AG09319 (cell line): ENCODE data around the gene PBXIP1.

Source experiments
- DNase-seq: peaks from one replicate; pipeline ENCODE4 v3.0.0-alpha.2; 2010; ENCODE audit warnings: low read depth; ENCODE audit errors: extremely low read depth
- CTCF ChIP-seq: IDR thresholded peaks from 2 replicates; pipeline ENCODE4 v1.5.1; 2011; ENCODE audit warnings: low read depth, mild to moderate bottlenecking, inconsistent platforms, low read length, moderate library complexity

The PBXIP1 gene

DNA sequence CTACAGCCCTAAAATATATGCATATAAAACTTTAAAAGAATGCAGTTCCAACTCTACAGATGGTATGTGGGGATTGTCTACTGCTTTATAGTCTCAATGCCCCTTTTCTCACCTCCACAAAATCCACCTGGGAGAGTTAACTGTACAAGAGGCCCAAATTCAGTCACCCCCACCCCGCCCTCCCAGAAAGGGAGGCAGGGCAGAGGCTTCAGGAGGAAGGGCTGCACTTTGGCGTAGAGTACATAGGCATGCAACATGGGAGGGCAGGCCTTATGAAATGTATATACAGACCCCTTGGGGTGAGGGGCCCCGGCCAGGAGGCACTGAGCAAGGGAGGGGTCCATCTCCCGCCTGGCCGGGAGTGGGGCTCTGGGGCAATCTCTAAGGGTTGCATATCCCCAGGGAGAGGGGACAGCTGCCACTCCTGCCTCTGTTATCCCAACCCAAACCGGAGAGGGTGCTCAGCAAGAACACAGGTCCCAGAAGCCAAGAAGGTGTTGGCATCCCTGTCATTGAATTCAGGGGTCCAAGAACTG is 7.0 kb upstream of the PBXIP1 start:
- no peak for TF ChIP-seq CTCF
- DNase-seq: no peak

- no peak for DNase-seq
- no peak for TF ChIP-seq CTCF
These were observed 6.4 kb upstream of the PBXIP1 start for GRCh38 chr1:154962156-154962749.

- no peak; the same call in 1 of the 2 replicates for TF ChIP-seq CTCF
- DNase-seq: no peak
These were observed 5.6 kb upstream of the PBXIP1 start, which contains the start of gene PYGO2 for GRCh38 chr1:154961207-154962155. PYGO2 (minus strand) TSS chr1:154961782; CDS start chr1:154961576, 206 bp downstream.

DNA sequence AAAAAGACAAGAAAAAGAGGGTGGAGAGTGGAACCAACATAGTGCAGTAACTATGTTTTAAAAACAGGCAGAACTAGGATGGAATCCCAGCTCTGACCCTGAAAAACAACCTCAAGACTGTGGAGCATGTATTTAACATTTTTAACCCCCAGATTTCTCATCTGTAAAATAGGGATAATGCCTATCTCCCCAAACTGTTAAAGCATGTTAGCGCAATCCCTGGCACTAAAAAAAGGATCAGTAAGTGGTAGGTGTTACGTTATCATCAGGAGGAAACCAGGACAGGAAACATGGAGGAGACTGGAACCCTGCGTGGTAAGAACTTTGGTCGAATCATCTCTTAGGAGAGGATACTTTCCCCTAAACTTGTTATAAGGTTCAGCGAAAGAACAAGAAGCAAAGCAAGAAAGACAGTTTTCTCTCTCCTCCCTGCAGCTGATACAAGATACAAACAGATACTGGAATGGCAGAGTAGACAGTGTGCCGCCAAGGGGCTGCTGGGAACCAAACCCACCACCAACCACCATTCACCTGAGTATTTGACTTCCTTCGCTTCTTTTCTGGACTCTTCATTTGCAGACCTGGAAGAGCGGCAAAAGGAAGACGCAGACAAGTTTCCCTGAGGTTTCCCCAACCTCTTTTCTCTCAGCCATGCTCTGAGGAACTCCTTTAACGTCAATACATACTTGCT is 4.7 kb upstream of the PBXIP1 start:
- DNase-seq: no peak
- TF ChIP-seq CTCF: no peak

DNA sequence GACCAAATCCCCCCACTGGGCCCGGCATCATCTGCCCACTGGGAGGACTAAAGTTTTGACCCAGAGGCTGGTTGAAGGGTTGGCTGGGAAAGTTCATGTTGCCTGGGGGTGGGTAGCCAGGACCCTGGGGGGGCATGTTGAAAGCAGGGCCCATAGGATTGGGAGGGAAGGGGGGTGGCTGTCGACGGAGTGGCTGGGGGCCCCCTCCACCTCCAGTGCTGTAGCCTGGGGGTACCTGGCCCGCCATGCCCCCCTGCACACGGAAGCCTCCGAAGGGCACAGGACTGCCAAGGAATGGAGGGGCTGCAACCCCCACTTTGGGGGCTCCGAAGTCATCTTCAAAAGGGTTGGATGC is 3.5 kb upstream of the PBXIP1 start:
- no peak for TF ChIP-seq CTCF
- DNase-seq: no peak

- TF ChIP-seq CTCF: no peak
These were observed 3.0 kb upstream of the PBXIP1 start for GRCh38 chr1:154958681-154959425.

More at GRCh38 chr1:154958681-154959425, 3.0 kb upstream of the PBXIP1 start:
- no peak for DNase-seq
